C4-2B (cell line): Measurements from ENCODE around the gene PRDM5.

Source experiments
- H3K27ac ChIP-seq: fragments of 450-650 bp; 2 replicates; pipeline ENCODE4 v1.5.1; 2017
- CTCF ChIP-seq: fragments of 450-650 bp; conservative IDR thresholded peaks from 2 replicates; pipeline ENCODE4 v1.5.1; 2017; ENCODE audit warnings: mild to moderate bottlenecking
- ZFX ChIP-seq: fragments of 450-650 bp; IDR thresholded peaks from 2 replicates; pipeline ENCODE4 v1.6.1; 2017

The PRDM5 gene

GRCh38 chr4:120923207-120923522 is 639 bp upstream of the PRDM5 start:
- TF ChIP-seq CTCF: no peak
- no peak overlapping the region for H3K27ac ChIP-seq

- no peak overlapping the region for H3K27ac ChIP-seq
- TF ChIP-seq CTCF: no peak
- no peak for TF ChIP-seq ZFX
Observed at GRCh38 chr4:120921456-120922380, 808 bp downstream of the PRDM5 start.

- H3K27ac ChIP-seq: no peak overlapping the region
Observed at GRCh38 chr4:120920666-120921065, 1.9 kb downstream of the PRDM5 start.

GRCh38 chr4:120919358-120919757 is 3.2 kb downstream of the PRDM5 start:
- no peak overlapping the region for H3K27ac ChIP-seq

More at GRCh38 chr4:120920666-120921065, 1.9 kb downstream of the PRDM5 start:
- TF ChIP-seq CTCF (no peak), ZFX (no peak)

DNA sequence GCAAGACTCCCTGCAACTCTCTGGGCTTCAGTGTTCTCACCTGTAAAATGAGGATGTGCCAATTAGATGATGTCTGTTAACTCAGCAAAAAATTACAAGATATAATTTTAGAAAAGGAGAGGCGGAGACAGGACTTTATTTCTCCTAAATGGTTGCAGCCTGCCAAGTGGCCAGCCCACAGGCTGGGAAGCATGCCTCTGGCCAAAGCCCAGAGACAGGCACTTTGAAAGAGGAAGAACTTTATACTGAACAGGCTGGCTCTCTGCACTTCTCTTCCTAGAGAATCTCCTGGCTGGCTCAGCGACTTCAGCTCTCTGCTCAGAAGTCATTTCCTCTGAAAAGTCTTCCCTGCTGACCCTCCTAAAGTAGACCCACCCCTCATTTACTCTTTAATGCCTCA is 3.7 kb downstream of the PRDM5 start:
- TF ChIP-seq CTCF: no peak
- TF ChIP-seq ZFX: no peak
- no peak overlapping the region for H3K27ac ChIP-seq

More at GRCh38 chr4:120919358-120919757, 3.2 kb downstream of the PRDM5 start:
- TF ChIP-seq ZFX: no peak
- peak; percentile 20; the same call in 1 of the 2 replicates for TF ChIP-seq CTCF

GRCh38 chr4:120918092-120918491 is 4.4 kb downstream of the PRDM5 start:
- H3K27ac ChIP-seq: no peak overlapping the region
- TF ChIP-seq ZFX (no peak), CTCF (no peak)

DNA sequence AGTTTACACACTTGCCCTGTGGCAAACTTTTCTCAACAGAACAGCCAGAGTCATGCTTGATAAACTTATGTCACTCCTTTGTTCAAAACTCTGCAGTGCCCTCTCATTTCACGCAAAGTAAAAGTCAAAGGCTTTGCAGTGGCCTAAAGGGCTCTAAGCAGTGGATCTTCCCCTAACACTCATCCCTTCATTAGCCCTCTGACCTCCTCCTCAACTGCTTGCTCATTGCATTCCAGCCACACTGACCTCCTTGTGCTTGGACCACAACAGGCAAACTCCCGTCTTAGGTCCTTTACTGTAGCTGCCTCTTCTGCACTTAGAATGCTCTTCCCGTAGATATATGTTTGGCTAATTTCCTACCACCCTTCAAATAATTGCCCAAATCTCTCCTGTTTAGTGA is 5.6 kb downstream of the PRDM5 start:
- no peak for TF ChIP-seq CTCF
- no peak for TF ChIP-seq ZFX
- H3K27ac ChIP-seq: no peak overlapping the region
